ENCODE measurements around the gene STK32C. TPM values are rescaled to one million over a fixed set of nuclear protein-coding genes. Genes with fewer than 3 reads are reported as not detected.

The STK32C gene
- total RNA-seq, 1 experiment from 2014 or later, result 13.9 TPM

- Histone ChIP-seq H3K27ac (no peak overlapping the region), H3K36me3 (ENCODE audit: low read depth) (no peaks in the 10 kb centered on the region), H3K4me3 (no peak overlapping the region), H3K9me3 (ENCODE audit: insufficient read depth, low read depth) (no peaks in the 10 kb centered on the region), H3K4me1 (replicated peaks; ENCODE audit: insufficient read depth) (no peaks in the 10 kb centered on the region), H3K4me2 (no peak overlapping the region), H3K27me3 (ENCODE audit: insufficient read depth, low read depth) (no peaks in the 10 kb centered on the region), H4K20me1 (ENCODE audit: insufficient read depth) (no peaks in the 10 kb centered on the region), H3F3A (ENCODE audit: insufficient read depth, low read depth) (no peaks in the 10 kb centered on the region), H3K79me2 (ENCODE audit: low read depth) (no peaks in the 10 kb centered on the region), H3K9me2 (ENCODE audit: insufficient read depth) (no peaks in the 10 kb centered on the region), H2AFZ (no peak overlapping the region)
- TF ChIP-seq EZH2 (IDR thresholded peaks at IDR 0.05; ENCODE audit: low read depth), result no peak
- TF ChIP-seq CTCF (conservative IDR thresholded peaks at IDR 0.05), result no peak
- ChIA-PET POLR2A (ENCODE audit: unreplicated experiment) (no interaction called here), CTCF (no interaction called here)
- no TSS peak for BruUV-seq (replicated peaks)
- DNase-seq, result no peak
- intact Hi-C loops (cut with micrococcal nuclease; ENCODE audit: unreplicated experiment), result no loop called here
Observed at GRCh38 chr10:132165416-132165980, 142.3 kb downstream of the STK32C start.

DNA sequence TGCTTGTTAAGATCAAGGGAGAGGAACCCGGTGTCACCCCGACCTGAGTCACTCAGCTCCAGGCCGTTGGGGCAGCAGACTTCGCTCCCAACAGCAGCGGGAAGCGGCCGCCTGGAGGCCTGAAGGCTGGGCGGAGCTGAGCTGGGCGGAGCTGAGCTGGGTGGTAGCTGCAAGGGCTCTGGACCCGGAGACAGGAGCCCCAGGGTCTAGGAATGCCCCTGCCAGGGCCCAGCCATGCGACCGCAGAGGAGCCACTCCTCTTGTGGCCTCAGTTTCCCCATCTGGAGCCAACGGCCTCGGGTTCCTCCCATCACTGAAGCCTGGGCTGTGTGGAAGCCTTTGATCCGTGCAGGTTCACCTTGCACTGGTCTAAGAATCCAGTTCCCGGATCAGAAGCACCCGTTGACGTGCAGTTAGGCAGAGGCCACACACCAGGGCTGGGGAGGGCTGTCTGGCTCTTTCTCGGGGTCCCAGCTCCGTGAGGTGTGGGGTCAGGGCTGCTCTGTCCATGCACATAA, 142.9 kb downstream of the STK32C start:
- H3K36me3 ChIP-seq (ENCODE audit: low read depth), result no peaks in the 10 kb centered on the region
- H3K4me1 ChIP-seq (replicated peaks; ENCODE audit: insufficient read depth), result no peaks in the 10 kb centered on the region
- H3K4me2 ChIP-seq, result no peak overlapping the region
- H3K4me3 ChIP-seq, result no peak overlapping the region
- intact Hi-C loops (cut with micrococcal nuclease; ENCODE audit: unreplicated experiment), result no loop called here
- H3K79me2 ChIP-seq (ENCODE audit: low read depth), result no peaks in the 10 kb centered on the region
- H3F3A ChIP-seq (ENCODE audit: insufficient read depth, low read depth), result no peaks in the 10 kb centered on the region
- no peak overlapping the region for H2AFZ ChIP-seq
- ChIA-PET CTCF (no interaction called here), POLR2A (ENCODE audit: unreplicated experiment) (no interaction called here)
- TF ChIP-seq CTCF (conservative IDR thresholded peaks at IDR 0.05) (no peak), EZH2 (IDR thresholded peaks at IDR 0.05; ENCODE audit: low read depth) (no peak)
- H3K9me2 ChIP-seq (ENCODE audit: insufficient read depth), result no peaks in the 10 kb centered on the region
- DNase-seq, result no peak
- H4K20me1 ChIP-seq (ENCODE audit: insufficient read depth), result no peaks in the 10 kb centered on the region
- no peaks in the 10 kb centered on the region for H3K27me3 ChIP-seq (ENCODE audit: insufficient read depth, low read depth)
- no peaks in the 10 kb centered on the region for H3K9me3 ChIP-seq (ENCODE audit: insufficient read depth, low read depth)
- BruUV-seq (replicated peaks), result no TSS peak
- H3K27ac ChIP-seq, result no peak overlapping the region

- BruUV-seq (replicated peaks), result no TSS peak
- Histone ChIP-seq H3K36me3 (ENCODE audit: low read depth) (no peaks in the 10 kb centered on the region), H3K9me2 (ENCODE audit: insufficient read depth) (no peaks in the 10 kb centered on the region), H3K4me2 (no peak overlapping the region), H3F3A (ENCODE audit: insufficient read depth, low read depth) (no peaks in the 10 kb centered on the region), H3K27me3 (ENCODE audit: insufficient read depth, low read depth) (no peaks in the 10 kb centered on the region), H4K20me1 (ENCODE audit: insufficient read depth) (no peaks in the 10 kb centered on the region), H3K4me3 (no peak overlapping the region), H3K4me1 (replicated peaks; ENCODE audit: insufficient read depth) (no peaks in the 10 kb centered on the region), H3K79me2 (ENCODE audit: low read depth) (no peaks in the 10 kb centered on the region), H2AFZ (no peak overlapping the region), H3K9me3 (ENCODE audit: insufficient read depth, low read depth) (no peaks in the 10 kb centered on the region), H3K27ac (no peak overlapping the region)
- ChIA-PET CTCF (no interaction called here), POLR2A (ENCODE audit: unreplicated experiment) (no interaction called here)
- intact Hi-C loops (cut with micrococcal nuclease; ENCODE audit: unreplicated experiment), result no loop called here
- TF ChIP-seq EZH2 (IDR thresholded peaks at IDR 0.05; ENCODE audit: low read depth) (no peak), CTCF (conservative IDR thresholded peaks at IDR 0.05) (no peak)
- DNase-seq, result no peak
Observed at GRCh38 chr10:132163826-132164515, 143.8 kb downstream of the STK32C start.
